HG02981 (cell line): Measurements from ENCODE around the gene ANGPTL2.

ENCODE experiments used
- ATAC-seq: cut with Tn5 transposase; IDR thresholded peaks from one replicate; pipeline ENCODE4 v1.9.1; 2021; ENCODE audit warnings: mild to moderate bottlenecking, moderate library complexity; ENCODE audit not compliant: unreplicated experiment

ANGPTL2 gene

DNA sequence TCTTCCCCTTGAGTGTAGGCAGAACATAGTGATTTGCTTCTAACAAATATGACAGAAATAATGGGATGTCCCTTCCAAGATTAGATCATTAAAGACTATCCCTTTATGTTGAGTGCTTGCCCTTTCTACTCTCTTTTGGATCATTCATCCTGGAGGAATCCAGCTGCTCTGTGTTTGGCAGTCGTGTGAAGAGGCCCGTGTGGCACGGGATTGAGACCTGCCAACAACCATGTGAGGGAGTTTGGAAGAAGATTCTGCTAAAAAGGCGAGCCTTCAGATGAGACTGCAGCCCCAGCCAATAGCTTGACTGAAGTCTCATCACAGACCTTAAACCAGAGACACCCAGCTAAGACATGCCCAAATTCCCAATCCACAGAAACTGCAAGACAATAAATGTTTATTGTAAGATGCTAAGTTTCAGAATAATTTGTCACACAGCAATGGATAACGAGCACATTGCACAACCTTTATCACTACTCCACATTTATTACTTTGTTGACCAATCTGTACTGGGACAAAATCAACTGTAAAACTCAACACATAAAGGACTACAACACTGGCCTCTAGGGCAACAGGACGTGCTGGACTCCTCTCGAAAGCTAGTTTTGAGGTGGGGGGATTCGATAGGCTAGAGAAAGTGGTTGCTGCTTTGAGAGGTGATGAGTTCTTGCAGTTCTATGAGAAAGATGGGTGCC lies 42.8 kb downstream of the ANGPTL2 start:
- no peak for ATAC-seq

DNA sequence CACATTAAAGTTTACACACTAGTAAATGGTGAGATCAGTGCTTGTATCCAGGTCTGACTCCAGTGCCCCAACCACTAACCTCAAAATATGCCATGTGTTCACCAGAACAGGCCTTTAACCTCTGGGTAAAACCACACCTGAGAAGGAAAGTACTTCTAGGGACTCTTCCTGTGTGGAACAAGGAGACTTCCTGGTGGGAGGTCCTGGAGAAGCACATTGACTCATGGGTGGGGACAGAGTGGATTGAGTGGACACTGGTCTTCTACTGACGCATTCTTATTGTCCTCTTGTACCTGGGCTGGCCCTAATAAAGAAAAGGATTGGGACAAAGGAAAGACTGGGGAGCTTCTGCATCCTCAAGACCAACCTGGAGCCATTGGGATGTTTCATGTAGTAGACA lies 43.4 kb downstream of the ANGPTL2 start:
- ATAC-seq = no peak

DNA sequence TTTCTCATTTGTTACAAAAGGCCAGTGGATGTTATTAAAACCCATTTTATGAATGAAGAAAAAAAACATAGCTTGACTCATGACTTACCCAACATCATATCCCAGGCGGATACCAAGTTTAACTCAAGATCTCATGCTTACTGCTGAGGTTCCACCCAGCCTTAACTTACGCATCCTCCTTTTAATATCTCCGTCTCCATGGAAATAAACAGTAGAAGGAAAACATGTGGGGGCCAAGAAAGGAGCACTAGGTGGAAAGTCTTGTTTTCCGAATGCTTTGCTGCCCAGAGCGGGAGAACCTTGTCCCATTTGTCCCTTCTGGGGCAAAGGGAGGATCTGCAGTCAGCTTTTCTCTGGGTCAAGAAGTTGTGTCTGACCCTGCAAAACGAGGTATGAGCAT lies 44.1 kb downstream of the ANGPTL2 start:
- no peak for ATAC-seq

DNA sequence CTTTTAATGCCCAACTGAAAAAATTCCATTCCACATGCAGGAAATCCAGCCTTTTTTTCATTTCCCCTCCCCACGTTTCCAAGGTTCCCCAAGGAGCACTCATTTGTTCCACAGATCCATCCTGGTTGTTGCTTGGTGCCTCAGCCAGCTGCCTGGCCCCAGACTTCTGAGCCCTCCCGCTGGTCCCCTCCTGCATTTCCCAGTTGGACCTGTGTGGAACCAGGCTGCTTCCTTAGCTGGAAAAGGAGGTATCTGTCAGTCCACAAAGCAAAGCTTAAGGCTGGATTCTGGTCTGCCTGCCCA lies 44.8 kb downstream of the ANGPTL2 start:
- no peak for ATAC-seq

DNA sequence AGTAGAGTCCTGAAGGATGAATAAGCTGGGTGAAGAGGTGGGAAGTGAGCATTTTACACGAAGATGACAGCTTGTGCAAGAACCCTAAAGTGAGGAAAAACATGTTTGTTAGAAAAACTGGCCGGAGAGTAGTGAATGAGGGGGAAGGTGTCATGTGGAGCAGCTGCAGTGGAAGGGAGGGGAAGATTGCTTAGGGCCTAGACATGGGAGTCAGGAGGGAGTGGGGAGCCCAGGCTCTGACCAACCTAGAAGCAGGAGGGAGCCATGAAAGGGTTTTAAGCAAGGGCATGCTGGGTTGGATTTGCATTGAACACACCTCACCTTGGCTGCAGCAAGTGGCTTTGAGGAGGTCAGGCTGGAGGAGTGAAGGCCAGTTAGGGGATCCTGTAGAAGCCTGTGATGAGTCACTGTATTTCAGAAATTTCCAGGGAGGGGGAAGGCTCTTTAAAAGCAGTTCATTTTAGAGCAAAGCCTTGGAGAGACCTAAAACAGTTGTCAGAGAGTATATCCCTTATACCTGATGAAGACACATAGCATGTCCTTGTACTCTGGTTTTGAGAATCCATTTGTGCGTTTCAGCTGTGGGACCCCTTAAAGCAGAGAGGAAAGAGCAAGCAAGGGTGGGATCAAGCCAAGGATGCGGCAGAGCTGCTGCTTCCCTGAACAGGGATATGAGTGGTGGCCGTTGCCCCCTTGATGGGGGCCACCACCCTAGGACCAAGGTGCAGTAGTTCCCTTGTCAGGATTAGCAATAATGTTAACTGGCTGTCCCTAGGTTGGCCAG lies 45.4 kb downstream of the ANGPTL2 start:
- ATAC-seq = no peak

DNA sequence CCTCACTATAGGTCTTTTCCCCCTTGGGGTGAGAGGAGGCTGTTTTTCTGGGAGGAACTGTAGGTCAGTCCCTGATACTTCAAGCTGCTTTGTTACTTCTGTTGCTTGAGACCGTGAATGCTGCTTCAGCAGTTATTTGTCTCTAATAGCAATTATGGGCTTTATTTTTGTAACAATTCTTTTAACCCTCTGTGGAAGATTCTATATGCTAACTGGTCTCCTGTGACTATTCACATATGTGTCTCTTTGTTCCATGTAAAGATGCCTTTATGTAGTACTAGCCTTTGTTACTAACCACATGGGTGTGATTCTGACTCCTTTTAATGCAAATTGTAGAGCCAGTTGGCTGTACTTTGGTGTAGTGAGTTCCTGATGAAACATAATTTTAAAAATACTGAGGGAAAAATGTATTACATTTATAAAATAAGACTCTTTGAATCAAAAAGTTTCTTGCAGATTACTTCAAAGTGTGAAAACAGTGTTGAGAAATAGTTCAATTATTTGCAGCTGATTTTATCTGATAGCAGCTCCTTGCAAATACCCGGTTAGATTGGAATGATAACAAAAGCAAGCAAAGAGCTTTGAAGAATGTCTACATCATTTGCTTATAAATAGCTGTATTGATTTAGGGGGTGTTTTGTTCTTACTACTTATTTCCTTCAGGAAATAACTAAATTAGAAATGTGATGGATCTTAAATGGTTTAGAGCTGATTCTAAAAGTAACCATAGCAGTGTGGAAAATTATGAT lies 46.6 kb downstream of the ANGPTL2 start:
- no peak for ATAC-seq

DNA sequence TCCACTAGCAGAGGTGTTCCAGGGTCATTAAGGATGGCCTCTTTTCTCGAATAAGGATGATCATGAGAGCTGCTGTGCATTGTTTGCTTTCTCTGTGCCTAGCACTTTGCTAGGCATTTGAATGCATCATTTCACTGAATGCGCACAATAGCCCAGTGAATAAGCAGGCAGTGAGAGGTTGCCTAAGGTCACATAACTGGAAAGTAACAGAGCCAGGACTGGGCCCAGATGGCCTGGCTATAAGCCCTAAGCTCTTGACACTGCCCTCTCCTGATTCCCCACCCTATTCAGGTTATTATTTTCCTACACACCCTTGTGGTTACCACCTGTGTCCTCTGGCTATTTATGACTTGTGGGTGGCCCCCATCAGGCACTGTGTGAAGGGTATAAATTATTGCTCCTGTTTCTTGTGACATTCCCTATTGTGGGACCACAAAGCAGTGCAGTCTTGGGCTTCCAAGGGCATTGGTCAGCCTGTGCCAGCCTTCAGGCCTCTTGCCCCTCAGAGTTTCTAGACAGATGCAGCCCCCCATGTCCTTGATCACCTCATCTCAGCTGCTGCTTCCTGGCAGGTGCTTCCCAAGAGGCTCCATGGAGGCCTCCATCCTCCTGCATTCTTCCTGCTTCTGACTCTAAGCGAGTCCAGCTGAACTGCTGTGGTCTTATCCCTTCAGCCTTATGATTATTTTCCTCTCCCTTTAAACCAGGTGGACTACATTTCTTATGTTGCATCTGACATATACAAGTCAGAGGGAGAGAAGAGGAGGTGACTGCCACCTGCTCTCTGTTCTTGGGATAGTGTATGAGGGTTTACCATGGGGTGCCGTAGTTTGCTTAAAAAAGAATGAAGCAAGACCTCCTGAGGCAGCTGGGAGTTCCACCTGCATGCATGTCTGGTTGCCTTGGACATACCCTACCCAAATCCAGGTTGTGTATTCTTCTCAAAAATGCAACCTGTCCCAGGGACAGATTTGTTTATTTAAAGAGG lies 47.6 kb downstream of the ANGPTL2 start:
- no peak for ATAC-seq

DNA sequence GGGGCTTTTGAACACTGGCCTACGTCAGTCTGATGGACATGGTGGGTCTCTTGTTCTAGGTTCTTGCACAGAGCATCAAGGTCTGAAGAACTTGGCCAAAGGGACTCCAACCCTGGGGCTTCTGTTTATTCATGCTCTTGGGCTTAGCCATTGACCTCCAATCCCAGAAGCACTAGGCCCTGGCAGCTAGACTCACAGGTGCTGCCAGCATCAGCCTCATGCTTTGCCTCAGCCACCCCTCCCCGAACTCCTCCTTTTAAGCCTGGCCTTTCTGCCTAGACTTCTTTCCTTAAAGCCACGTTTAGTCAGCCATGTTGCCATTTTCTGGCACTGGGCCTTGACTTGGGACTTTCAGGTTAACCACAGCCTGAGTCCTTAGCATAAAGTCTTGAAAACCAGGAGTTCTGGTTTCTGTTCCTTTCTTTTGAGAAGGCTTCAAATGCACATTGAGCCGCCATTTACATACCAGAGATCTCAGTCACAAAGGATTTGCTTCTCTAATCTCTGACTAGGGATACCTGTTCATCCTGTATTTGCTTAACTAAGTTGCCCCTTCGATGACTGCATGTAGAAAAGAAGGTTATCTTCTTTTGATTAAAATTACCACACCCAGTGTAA lies 54.7 kb downstream of the ANGPTL2 start:
- ATAC-seq = no peak

DNA sequence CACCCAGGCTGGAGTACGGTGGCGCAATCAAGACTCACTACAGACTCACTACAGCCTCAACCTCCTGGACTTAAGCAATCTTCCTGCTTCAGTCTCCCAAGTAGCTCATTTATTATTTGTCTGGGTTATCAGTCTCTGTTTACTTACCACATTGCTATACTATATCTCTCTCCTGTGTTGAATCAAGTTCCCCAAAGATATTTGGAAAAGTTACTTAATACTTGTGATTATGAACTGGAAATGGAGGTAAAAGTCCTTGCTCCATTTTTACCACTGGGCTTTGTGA lies 55.6 kb downstream of the ANGPTL2 start:
- ATAC-seq = no peak

DNA sequence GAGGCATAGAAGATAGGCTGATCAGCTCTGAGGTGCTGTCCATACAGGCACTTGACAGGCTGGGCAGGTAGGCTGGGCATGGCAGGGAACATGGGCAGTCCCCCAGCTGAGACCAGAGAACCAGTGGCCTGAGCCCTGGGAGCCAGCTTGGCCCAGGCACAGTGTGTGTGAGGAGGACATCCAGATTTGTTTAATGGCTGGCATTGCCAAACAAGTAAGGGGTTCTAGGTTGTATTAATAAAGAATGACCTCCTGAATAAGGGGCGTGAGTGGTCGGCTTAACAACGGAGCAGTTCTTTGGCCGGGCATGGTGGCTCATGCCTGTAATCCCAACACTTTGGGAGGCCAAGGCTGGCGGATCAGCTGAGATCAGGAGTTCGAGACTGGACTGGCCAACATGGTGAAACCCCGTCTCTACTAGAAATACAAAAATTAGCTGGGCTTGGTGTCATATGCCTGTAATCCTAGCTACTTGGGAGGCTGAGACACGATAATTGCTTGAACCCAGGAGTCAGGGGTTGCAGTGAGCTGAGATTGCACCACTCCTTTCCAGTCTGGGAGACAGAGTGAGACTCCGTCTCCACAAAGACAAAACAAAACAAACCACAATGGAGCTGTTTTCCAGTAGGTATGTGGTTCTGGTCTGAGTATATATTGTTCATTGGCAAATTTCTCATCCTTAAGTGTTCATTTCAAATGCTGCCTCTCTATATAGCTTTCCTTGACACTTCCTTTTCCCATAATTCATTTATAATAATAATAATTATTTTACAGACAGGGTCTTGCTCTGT lies 56.2 kb downstream of the ANGPTL2 start:
- ATAC-seq = no peak

DNA sequence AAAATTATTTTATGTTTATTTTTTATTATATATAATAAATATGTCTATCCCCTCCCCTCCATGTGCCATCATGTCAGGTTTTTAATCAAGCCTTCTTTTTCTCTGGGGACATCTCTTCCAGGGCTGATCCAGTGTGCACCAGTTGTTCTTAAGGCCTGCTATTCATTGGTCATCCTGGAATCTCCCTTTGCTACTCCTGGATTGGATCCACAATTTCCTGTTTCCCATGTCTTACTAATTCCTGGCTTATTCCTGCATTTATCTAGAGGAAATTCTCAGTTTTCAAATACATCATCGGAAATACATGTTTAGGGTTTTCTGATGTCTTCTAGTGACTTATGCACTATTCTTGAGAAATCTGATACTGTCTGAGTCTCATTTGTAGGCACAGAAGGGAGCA lies 56.8 kb downstream of the ANGPTL2 start:
- no peak for ATAC-seq

DNA sequence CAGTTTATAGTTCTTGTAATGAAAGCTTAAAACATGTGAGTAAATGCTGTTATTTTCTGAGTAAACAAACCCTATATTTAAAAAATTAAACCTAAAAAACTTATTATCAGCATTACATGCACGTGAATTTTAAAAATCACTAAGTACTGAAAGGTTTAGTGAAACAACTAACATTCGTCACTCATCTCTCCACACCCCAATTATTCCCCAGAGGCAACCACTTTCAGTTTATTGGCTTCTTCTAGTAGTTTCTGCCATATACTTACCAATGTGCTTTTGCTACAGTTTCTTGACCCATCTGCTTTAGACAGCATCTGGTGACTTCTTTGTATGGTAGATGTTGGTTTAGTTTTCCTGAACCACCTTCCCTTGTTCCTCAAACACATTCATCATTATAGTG lies 58.1 kb downstream of the ANGPTL2 start:
- no peak for ATAC-seq

DNA sequence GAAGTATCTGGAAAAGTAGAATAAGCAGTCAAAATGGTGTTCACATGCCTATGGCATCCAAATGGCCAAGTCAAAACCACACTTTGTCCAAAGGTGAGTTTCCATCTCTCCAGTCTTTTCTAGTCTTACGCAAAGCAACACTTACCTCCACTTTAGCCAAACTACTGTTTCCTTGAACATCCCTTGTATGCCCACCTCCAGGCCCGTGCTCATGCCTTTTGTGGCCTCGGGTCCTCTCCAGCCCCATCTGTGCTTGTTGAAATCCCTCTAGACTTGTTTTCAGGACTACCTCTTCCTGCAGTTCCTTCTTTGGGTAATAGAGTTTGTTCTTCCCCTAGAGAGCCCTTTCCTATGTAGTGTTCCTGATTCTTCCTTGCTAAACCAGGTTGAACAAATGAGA lies 61.0 kb downstream of the ANGPTL2 start:
- no peak for ATAC-seq

DNA sequence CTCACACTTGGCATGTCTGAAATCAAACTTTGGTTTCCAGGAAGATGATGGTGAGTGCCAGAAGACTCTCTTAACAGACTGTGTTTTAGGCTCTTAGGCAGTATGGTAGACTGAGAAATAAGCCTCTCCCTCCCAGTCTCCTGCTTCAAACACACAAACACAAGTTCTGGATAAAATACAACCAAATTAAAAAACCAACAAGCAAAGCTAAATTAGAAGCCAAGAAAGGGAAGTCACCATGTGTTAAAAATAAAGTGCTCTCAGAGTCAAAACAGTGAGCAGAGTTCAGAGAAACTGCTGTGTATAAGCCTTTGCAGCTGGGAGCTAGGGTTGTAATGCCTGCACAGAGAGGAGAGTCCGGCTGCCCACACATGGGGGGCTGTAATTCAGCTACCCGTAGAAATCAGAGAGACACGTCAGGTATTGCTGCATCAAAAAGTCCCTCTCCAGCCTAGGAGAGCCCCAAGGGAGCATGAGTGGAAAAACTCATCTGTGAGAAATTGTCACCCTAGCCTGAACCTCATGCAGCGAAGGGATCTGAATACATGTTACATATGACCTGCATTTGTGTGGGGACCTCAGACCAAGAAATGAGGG lies 62.6 kb downstream of the ANGPTL2 start:
- ATAC-seq = no peak

DNA sequence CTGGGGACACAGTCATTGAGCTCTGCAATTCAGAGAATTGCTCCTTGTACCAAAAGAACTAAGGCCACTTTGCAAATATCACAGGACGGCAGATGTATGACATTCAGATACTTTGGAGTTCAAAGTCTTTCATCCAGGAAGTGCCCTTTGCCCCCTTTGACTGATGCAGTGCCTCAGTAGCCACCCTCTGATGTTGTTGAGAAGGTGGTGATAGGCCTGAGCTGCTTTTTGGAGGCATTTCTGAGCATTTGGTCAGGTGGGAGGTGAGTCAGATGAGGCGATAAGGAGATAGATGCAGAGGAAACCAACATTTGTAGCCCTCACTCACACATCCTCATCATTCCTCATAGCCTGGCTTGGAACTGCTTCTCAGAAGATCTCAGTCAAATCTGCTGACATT lies 63.4 kb downstream of the ANGPTL2 start:
- no peak for ATAC-seq

DNA sequence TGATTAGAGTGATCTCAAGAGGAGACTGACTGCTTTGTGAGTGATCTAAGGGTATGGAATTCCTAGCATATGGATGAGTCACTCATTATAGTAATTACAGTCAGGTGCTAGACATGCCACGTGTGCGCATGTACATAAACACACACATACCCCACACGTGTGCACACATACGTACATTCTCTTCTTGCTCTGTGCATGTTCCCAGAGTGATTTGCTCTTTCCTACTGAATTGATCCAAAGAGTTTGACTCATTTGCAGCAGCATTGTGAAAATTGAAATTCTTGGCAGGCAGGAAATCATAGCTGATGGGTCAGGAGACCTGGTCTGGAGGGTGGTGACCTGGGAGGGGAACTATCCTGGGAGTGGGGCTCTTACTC lies 63.8 kb downstream of the ANGPTL2 start:
- ATAC-seq = no peak

DNA sequence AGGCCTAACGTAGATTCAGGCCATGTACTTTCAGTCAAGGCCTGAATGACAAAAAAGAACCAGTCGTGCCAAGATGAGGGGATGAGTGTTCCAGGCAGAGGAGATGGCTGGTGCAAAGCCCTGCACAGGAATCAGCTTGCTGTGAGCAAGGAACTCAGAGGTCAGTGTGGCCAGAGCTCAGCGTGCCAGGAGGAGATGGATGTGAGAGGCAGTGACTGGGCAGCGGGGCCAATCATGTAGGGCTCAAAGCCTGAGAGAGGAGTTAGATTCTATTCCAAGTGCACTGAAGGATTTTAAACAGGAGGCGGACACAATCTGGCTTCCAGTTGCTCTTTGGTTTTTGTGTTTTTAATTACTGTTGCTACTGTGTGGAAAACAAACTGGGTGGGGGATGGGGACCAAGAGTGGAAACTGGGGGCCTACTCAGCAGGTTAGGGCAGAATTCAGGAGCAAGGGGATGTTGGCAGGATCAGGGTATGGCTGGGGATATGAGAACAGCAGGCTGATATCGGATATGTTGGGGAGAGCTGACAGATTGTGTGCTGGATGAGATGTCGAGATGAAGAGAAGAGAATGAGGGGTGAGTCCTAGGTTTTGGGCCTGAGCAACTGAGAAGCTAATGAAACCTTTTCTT lies 64.3 kb downstream of the ANGPTL2 start:
- no peak for ATAC-seq

DNA sequence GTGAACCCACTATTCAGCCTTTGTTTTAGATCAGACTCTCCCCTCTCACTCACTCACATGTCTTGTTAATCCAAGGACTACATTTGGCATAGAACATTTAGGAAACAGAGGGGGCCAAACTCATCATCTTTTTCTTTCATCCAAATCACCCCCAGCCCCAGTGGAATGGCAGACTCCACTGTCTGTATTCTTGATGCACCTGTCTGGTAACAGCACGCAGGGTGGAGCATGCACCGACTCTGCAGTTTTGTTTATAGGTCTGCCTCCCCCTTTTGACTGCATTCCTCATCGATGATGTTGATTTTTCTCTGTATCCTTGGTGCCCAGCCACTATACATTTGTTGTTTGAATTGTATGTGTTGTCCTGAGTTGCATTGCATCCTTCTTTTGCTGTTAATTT lies 66.0 kb downstream of the ANGPTL2 start:
- ATAC-seq = no peak

DNA sequence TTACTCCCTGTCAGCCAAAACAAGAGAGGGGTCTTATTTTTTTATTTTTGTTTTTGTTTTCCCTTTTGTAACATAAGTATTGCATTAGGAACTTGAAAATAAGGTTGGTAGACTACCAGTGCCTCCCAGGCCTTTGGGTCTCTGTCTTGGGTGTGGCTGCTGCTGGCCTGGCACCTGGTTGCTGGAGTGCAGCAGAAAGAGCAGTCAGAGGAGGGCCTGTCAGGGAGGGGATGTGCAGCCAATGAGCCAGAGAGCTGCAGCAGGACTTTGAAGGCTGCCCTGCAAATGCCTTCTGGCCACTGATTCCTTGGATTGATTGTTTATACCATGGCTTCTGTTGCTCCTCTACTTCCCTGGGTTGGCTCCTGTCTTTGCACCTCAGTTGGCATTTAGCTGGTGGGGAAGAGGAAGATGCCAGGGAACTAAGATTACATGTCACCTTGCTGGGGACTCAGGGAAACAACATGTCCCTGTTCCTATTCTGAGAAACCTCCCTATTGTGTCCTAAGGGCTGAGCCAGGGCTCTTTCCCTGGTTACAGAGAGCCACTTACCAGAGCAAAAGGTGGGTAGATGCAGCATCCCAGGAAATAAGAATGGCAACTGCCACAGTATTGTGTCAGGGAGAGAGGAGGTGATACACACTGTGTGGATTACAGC lies 66.6 kb downstream of the ANGPTL2 start:
- ATAC-seq = no peak
